SJSA1 (cell line): ENCODE measurements around the gene ADRA2B. TPM values are rescaled to one million over a fixed set of nuclear protein-coding genes. Genes with fewer than 3 reads are reported as not detected.
"Not testable (repeated sequence)": the region's sequence is repeated elsewhere in the genome, so short reads cannot be mapped to it uniquely, and the experiment has no call there.

Experiments
- DNase-seq, 2 experiments: peaks; one replicate each; pipeline ENCODE4 v3.0.0-alpha.2; 2015 to 2020; ENCODE audit warnings: low spot score in 2 of 2, low read depth in 1 of 2
- H3K27ac ChIP-seq: fragments of 250-450 bp; sonication (Bioruptor Pico); 2 replicates; pipeline ENCODE4 v1.5.1; 2020; ENCODE audit warnings: mild to moderate bottlenecking, moderate library complexity
- H3K27me3 ChIP-seq: fragments of 250-450 bp; sonication (Bioruptor Pico); replicated peaks from 2 replicates; pipeline ENCODE4 v1.5.1; 2020; ENCODE audit warnings: mild to moderate bottlenecking, moderate library complexity
- H3K36me3 ChIP-seq: fragments of 250-450 bp; sonication (Bioruptor Pico); 2 replicates; pipeline ENCODE4 v1.5.1; 2020; ENCODE audit warnings: mild to moderate bottlenecking
- H3K4me1 ChIP-seq: fragments of 250-450 bp; sonication (Bioruptor Pico); replicated peaks from 2 replicates; pipeline ENCODE4 v1.6.1; 2021; ENCODE audit warnings: mild to moderate bottlenecking
- H3K4me3 ChIP-seq: fragments of 250-450 bp; sonication (Bioruptor Pico); 2 replicates; pipeline ENCODE4 v1.5.1; 2020; ENCODE audit warnings: mild to moderate bottlenecking
- H3K9me3 ChIP-seq: fragments of 250-450 bp; sonication (Bioruptor Pico); replicated peaks from 2 replicates; pipeline ENCODE4 v1.5.1; 2020; ENCODE audit warnings: mild to moderate bottlenecking
- total RNA-seq: library from RNA; depleted of rRNA; stranded (reverse); fragments of >200 nt; shearing (Covaris generic); gene quantifications from 2 replicates; pipeline ENCODE4 v1.2.3, GENCODE V29; 2014; rRNA removed

The ADRA2B gene
- total RNA-seq, 1 experiment from 2014 or later, result not detected

- not testable (repeated sequence) for H3K4me1 ChIP-seq
These were observed 46.0 kb downstream of the ADRA2B start for GRCh38 chr2:96070351-96070750.

DNA sequence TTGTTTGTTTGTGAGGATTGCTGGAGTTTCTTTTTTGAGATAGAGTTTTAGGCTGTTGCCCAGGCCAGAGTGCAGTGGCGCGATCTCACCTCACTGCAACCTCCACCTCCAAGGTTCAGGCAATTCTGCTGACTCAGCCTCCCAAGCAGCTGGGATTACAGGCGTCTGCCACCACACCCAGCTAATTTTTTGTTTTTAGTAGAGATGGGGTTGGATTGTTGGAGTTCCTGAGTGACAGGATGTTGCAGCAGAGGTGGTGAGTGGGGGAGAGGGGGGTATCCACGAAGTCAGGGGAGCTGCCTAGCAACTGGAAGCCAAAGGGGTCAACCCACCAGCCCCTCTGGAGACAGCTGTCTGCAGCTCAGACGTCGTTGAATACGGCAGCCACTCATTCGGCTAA, 46.5 kb downstream of the ADRA2B start:
- H3K4me3 ChIP-seq, DNase-seq, H3K9me3 ChIP-seq, H3K36me3 ChIP-seq, H3K27me3 ChIP-seq, H3K4me1 ChIP-seq, H3K27ac ChIP-seq: not testable (repeated sequence)

More at GRCh38 chr2:96070351-96070750, 46.0 kb downstream of the ADRA2B start:
- DNase-seq, H3K36me3 ChIP-seq, H3K27me3 ChIP-seq, H3K9me3 ChIP-seq, H3K27ac ChIP-seq, H3K4me3 ChIP-seq: not testable (repeated sequence)

GRCh38 chr2:96067902-96068581, 48.3 kb downstream of the ADRA2B start:
- DNase-seq, H3K4me3 ChIP-seq, H3K4me1 ChIP-seq, H3K36me3 ChIP-seq, H3K27me3 ChIP-seq, H3K27ac ChIP-seq, H3K9me3 ChIP-seq: not testable (repeated sequence)

DNA sequence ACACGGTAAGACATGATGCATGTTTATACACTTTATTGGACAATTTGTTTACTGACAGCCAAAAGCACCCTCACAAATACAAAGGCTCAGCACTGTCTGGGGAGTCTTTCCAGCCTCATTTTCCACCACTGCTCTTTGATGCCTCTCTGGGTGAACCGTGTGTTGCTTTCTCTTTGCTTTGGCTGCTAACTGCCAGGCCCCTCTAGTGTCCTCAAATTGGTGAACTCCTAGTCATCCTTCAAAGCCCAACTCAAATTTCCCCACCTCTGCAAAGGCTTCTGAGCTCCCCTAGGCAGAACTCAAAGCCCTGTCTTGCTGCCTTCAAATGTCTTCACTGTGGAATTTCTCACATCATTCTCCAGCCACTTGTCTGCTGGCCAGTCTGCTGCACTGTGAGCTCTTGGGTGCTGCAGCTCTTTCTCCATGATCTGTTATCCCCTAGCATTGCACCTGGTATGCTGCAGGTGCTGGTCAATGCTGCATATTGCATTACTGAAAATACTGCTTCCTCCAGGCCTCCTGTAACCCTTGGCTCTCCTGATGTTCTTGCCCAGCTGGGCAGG, 49.2 kb downstream of the ADRA2B start:
- H3K4me1 ChIP-seq, H3K27ac ChIP-seq, DNase-seq, H3K4me3 ChIP-seq, H3K9me3 ChIP-seq, H3K27me3 ChIP-seq, H3K36me3 ChIP-seq: not testable (repeated sequence)

DNA sequence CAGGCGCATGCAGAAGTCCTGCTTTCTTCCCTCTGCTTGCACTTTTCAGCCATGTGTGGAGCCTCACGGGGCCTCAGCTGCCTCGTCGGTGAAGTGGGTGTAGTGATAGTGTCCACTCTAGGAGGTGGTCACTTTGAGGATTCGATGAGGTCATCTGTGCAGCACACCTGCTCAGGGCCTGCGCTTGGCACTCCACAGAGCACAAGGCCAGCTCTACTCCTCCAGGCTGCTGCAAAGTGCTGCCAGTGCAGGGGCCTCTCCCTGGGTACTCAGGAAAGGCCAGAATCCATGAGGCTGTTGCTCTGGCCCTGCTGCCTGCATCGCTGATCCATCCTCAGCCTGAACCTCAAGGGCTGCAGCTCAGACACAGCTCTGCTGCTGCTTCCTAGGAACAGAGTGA, 49.9 kb downstream of the ADRA2B start:
- not testable (repeated sequence) for H3K36me3 ChIP-seq, H3K27ac ChIP-seq, H3K9me3 ChIP-seq, H3K27me3 ChIP-seq, DNase-seq, H3K4me1 ChIP-seq, H3K4me3 ChIP-seq

DNA sequence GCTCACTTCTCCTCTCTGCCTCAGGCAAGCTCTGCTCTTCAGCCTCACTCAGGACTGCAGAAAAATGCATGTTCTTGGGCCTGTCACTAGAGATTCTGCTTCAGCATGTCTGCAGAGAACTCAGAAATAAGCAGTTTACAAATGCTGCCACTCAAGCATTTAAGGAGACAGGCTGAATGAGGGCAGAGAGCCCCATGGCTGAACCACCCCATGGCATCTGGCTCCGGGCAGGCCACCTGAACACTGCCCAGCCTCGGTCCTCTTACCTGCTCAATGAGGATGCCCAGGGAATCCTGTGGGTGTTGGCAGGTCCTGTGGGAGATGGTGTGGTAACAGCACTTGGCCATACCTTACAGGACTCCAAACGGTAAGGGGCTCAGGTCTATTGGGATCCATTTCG, 50.4 kb downstream of the ADRA2B start:
- H3K4me3 ChIP-seq, H3K27me3 ChIP-seq, H3K9me3 ChIP-seq, H3K27ac ChIP-seq, DNase-seq, H3K4me1 ChIP-seq, H3K36me3 ChIP-seq: not testable (repeated sequence)

GRCh38 chr2:96065381-96065930, 50.9 kb downstream of the ADRA2B start:
- H3K27ac ChIP-seq, result no peak overlapping the region
- H3K27me3 ChIP-seq, result no peaks in the 10 kb centered on the region
- no peaks in the 10 kb centered on the region for H3K9me3 ChIP-seq
- no peaks in the 10 kb centered on the region for H3K4me1 ChIP-seq
- DNase-seq, result no peak
- H3K36me3 ChIP-seq, result no peaks in the 10 kb centered on the region
- no peak overlapping the region for H3K4me3 ChIP-seq

DNA sequence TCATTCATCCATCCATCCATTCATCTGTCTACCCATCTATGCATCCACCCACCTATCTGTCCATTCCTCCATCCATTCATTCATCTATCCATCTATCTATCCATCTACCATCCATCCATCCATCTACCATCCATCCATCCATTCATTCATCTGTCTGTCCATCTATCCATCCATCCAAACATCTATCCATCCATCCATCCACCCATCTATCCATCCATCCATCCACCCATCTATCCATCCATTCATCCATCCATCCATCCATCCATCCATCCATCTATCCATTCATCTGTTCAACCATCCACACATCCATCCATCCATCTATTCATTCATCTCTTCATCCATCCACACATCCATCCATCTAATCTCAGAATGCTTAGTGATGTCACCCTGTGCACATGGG, 51.6 kb downstream of the ADRA2B start:
- H3K27ac ChIP-seq, H3K36me3 ChIP-seq, H3K9me3 ChIP-seq, DNase-seq, H3K27me3 ChIP-seq, H3K4me3 ChIP-seq, H3K4me1 ChIP-seq: not testable (repeated sequence)

GRCh38 chr2:96064047-96064675, 52.2 kb downstream of the ADRA2B start:
- not testable (repeated sequence) for H3K27ac ChIP-seq, H3K36me3 ChIP-seq, H3K27me3 ChIP-seq, H3K4me1 ChIP-seq, H3K4me3 ChIP-seq, DNase-seq, H3K9me3 ChIP-seq

GRCh38 chr2:96063116-96063899, 53.1 kb downstream of the ADRA2B start:
- not testable (repeated sequence) for H3K4me3 ChIP-seq, H3K9me3 ChIP-seq, H3K4me1 ChIP-seq, H3K27me3 ChIP-seq, H3K36me3 ChIP-seq, H3K27ac ChIP-seq
- peak in 1 of 2 experiments; percentile 27 for DNase-seq

Other genes starting within 250 kb of the ADRA2B start
- 12.0 and 22.4 TPM in 2 replicates for gene ANKRD36C, start 124.7 kb downstream of the ADRA2B start, total RNA-seq
- gene GPAT2, start 81.7 kb downstream of the ADRA2B start, total RNA-seq, result not detected in 2 replicates
- not detected in 2 replicates for gene ASTL, start 21.9 kb upstream of the ADRA2B start, total RNA-seq
- gene DUSP2, start 28.9 kb upstream of the ADRA2B start, total RNA-seq, result 0.24 TPM in 1 of 2 replicates, not detected in the other
- 148 and 188 TPM in 2 replicates for gene STARD7, start 92.3 kb upstream of the ADRA2B start, total RNA-seq
- 24.3 and 25.1 TPM in 2 replicates for gene TMEM127, start 149.4 kb upstream of the ADRA2B start, total RNA-seq
- gene CIAO1, start 149.7 kb upstream of the ADRA2B start, total RNA-seq, result 86.9 and 88.2 TPM in 2 replicates
- gene SNRNP200, start 189.0 kb upstream of the ADRA2B start, total RNA-seq, result 29.9 and 33.1 TPM in 2 replicates
- gene ITPRIPL1, start 208.7 kb upstream of the ADRA2B start, total RNA-seq, result 0.50 and 0.55 TPM in 2 replicates
- gene NCAPH, start 219.2 kb upstream of the ADRA2B start, total RNA-seq, result 45.7 and 55.7 TPM in 2 replicates